ENCODE measurements around the gene CACNG1.

The CACNG1 gene

DNA sequence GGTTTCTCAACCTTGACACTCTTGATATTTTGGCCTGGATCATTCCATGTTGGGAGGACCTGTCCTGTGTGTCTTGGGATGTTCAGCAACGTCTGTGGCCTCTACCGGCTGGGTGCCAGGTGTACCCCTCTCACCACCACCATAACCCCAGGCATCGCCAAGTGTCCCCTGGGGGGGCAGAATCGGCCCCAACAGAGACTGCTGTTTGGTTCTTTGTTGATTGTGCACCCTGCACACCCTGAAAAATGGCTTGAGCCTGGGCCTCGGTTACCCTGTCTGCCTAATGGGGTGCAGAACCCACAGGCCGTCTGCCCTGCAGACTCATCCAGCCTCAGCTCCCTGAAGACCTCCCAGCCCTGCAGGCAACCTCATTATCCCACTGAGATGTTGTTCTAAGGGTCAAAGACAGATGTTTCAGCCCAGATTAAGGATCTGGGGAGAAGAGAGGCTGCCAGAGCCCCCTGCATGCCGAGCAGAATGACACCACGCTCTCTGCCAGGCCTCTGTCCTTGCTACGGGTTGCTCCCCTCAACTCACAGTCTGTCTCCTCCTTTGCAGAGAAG is 9.2 kb downstream of the CACNG1 start:
- TF ChIP-seq TCF12 (IDR thresholded peaks at IDR 0.05; ENCODE audit: low read depth) = no peak
- no peak for TF ChIP-seq FOXM1 (IDR thresholded peaks at IDR 0.05; ENCODE audit: borderline replicate concordance, low read depth)
- no peak for TF ChIP-seq CREB1 (IDR thresholded peaks at IDR 0.05; ENCODE audit: low read depth)
- no peak for TF ChIP-seq USF1 (IDR thresholded peaks at IDR 0.05)
- no peak for TF ChIP-seq EGR1 (IDR thresholded peaks at IDR 0.05)
- TF ChIP-seq YY1 (IDR thresholded peaks at IDR 0.05; ENCODE audit: low read depth) = no peak
- no peak for TF ChIP-seq RAD21 (IDR thresholded peaks at IDR 0.05; ENCODE audit: low read depth)
- TF ChIP-seq TAF1 (IDR thresholded peaks at IDR 0.05; ENCODE audit: low read depth) = no peak
- TF ChIP-seq TEAD4 (IDR thresholded peaks at IDR 0.05) = no peak
- TF ChIP-seq REST (IDR thresholded peaks at IDR 0.05; ENCODE audit: low read depth) = no peak
- TF ChIP-seq NFIC (IDR thresholded peaks at IDR 0.05) = no peak
- TF ChIP-seq ZBTB7A (IDR thresholded peaks at IDR 0.05; ENCODE audit: low read depth) = no peak
- TF ChIP-seq EP300 (IDR thresholded peaks at IDR 0.05; ENCODE audit: borderline replicate concordance) = no peak
- TF ChIP-seq, protein P1, sequence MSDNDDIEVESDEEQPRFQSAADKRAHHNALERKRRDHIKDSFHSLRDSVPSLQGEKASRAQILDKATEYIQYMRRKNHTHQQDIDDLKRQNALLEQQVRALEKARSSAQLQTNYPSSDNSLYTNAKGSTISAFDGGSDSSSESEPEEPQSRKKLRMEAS (IDR thresholded peaks at IDR 0.05) = no peak

- no peak for TF ChIP-seq RAD21 (IDR thresholded peaks at IDR 0.05; ENCODE audit: low read depth)
- no peak for TF ChIP-seq FOXM1 (IDR thresholded peaks at IDR 0.05; ENCODE audit: borderline replicate concordance, low read depth)
- TF ChIP-seq, protein P1 (IDR thresholded peaks at IDR 0.05) = no peak
- TF ChIP-seq TAF1 (IDR thresholded peaks at IDR 0.05; ENCODE audit: low read depth) = no peak
- TF ChIP-seq REST (IDR thresholded peaks at IDR 0.05; ENCODE audit: low read depth) = no peak
- no peak for TF ChIP-seq ZBTB7A (IDR thresholded peaks at IDR 0.05; ENCODE audit: low read depth)
- TF ChIP-seq EP300 (IDR thresholded peaks at IDR 0.05; ENCODE audit: borderline replicate concordance) = no peak
- no peak for TF ChIP-seq TEAD4 (IDR thresholded peaks at IDR 0.05)
- no peak for TF ChIP-seq USF1 (IDR thresholded peaks at IDR 0.05)
- no peak for TF ChIP-seq EGR1 (IDR thresholded peaks at IDR 0.05)
- no peak for TF ChIP-seq CEBPB (IDR thresholded peaks at IDR 0.05)
- no peak for TF ChIP-seq NFIC (IDR thresholded peaks at IDR 0.05)
- no peak for TF ChIP-seq YY1 (IDR thresholded peaks at IDR 0.05; ENCODE audit: low read depth)
- no peak for TF ChIP-seq TCF12 (IDR thresholded peaks at IDR 0.05; ENCODE audit: low read depth)
- no peak for TF ChIP-seq CREB1 (IDR thresholded peaks at IDR 0.05; ENCODE audit: low read depth)
Measured at GRCh38 chr17:67054011-67054591, 9.7 kb downstream of the CACNG1 start.

DNA sequence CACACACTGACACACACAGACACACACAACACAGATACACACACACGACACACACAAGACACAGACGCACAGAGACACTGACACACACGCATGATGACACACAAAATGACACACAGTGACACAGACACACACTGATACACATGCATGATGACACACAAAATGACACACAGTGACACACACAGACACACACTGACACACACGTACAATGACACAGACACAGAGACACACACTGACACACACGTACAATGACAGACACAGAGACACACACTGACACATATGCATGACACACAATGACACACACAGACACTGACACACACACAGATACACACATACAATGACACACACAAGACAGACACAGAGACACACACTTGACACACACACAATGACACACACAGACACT is 10.3 kb downstream of the CACNG1 start:
- no peak for TF ChIP-seq NFIC (IDR thresholded peaks at IDR 0.05)
- no peak for TF ChIP-seq EGR1 (IDR thresholded peaks at IDR 0.05)
- TF ChIP-seq USF1 (IDR thresholded peaks at IDR 0.05) = no peak
- TF ChIP-seq ZBTB7A (IDR thresholded peaks at IDR 0.05; ENCODE audit: low read depth) = no peak
- TF ChIP-seq FOXM1 (IDR thresholded peaks at IDR 0.05; ENCODE audit: borderline replicate concordance, low read depth) = no peak
- TF ChIP-seq TAF1 (IDR thresholded peaks at IDR 0.05; ENCODE audit: low read depth) = no peak
- TF ChIP-seq TEAD4 (IDR thresholded peaks at IDR 0.05) = no peak
- TF ChIP-seq, protein P1 (IDR thresholded peaks at IDR 0.05) = no peak
- no peak for TF ChIP-seq CREB1 (IDR thresholded peaks at IDR 0.05; ENCODE audit: low read depth)
- TF ChIP-seq REST (IDR thresholded peaks at IDR 0.05; ENCODE audit: low read depth) = no peak
- TF ChIP-seq EP300 (IDR thresholded peaks at IDR 0.05; ENCODE audit: borderline replicate concordance) = no peak
- TF ChIP-seq RAD21 (IDR thresholded peaks at IDR 0.05; ENCODE audit: low read depth) = no peak
- no peak for TF ChIP-seq CEBPB (IDR thresholded peaks at IDR 0.05)
- no peak for TF ChIP-seq TCF12 (IDR thresholded peaks at IDR 0.05; ENCODE audit: low read depth)
- no peak for TF ChIP-seq YY1 (IDR thresholded peaks at IDR 0.05; ENCODE audit: low read depth)
